A673 (cell line): ENCODE measurements around the gene APEH. TPM values are rescaled to one million over a fixed set of nuclear protein-coding genes. Genes with fewer than 3 reads are reported as not detected.

ENCODE experiments used
- BruUV-seq: library from RNA; stranded (reverse); fragments of 400-500 nt; replicated peaks from 2 replicates; lab custom pipeline; 2021; lab: Mats Ljungman, UMichigan
- CTCF ChIA-PET: fragments of 300-600 bp; sonication (Branson Sonifier 250); formaldehyde crosslinking; loops from one replicate; lab custom pipeline; 2022; ENCODE audit warnings: antibody characterized with exemption; lab: Charles Lee
- POLR2A ChIA-PET: fragments of 300-600 bp; sonication (Branson Sonifier 250); formaldehyde crosslinking; loops from one replicate; lab custom pipeline; 2022; ENCODE audit warnings: antibody characterized with exemption; ENCODE audit not compliant: low non-redundant PET; lab: Charles Lee
- DNase-seq: peaks from one replicate; pipeline ENCODE4 v3.0.0-alpha.2; 2015; ENCODE audit warnings: low spot score
- H3K27ac ChIP-seq: fragments of 200-600 bp; sonication (generic); 2 replicates; pipeline ENCODE4 v1.5.1; 2016; ENCODE audit warnings: mixed run types, low read depth, mild to moderate bottlenecking, mixed read lengths, antibody characterized with exemption, low read length; ENCODE audit not compliant: poor library complexity, severe bottlenecking
- H3K27me3 ChIP-seq: fragments of 200-600 bp; sonication (generic); replicated peaks from 2 replicates; pipeline ENCODE4 v1.6.1; 2017; ENCODE audit warnings: mixed run types, low read depth, mild to moderate bottlenecking, mixed read lengths, antibody characterized with exemption, low read length; ENCODE audit not compliant: insufficient read depth, poor library complexity
- H3K36me3 ChIP-seq: fragments of 200-600 bp; sonication (generic); 2 replicates; pipeline ENCODE4 v1.6.1; 2016; ENCODE audit warnings: mixed run types, mild to moderate bottlenecking, mixed read lengths, antibody characterized with exemption, low read length; ENCODE audit not compliant: insufficient read depth, poor library complexity, severe bottlenecking
- H3K4me1 ChIP-seq: fragments of 200-600 bp; sonication (generic); 2 replicates; pipeline ENCODE4 v1.6.1; 2017; ENCODE audit warnings: mixed run types, mild to moderate bottlenecking, mixed read lengths, antibody characterized with exemption, low read length; ENCODE audit not compliant: insufficient read depth, poor library complexity, severe bottlenecking
- H3K4me3 ChIP-seq: fragments of 200-600 bp; sonication (generic); 2 replicates; pipeline ENCODE4 v1.5.1; 2016; ENCODE audit warnings: low read depth, mixed run types, mild to moderate bottlenecking, mixed read lengths, low read length; ENCODE audit not compliant: poor library complexity, severe bottlenecking
- H3K9me3 ChIP-seq: fragments of 200-600 bp; sonication (generic); 2 replicates; pipeline ENCODE4 v1.6.1; 2016; ENCODE audit warnings: mixed run types, low read depth, mild to moderate bottlenecking, mixed read lengths, antibody characterized with exemption, low read length; ENCODE audit not compliant: poor library complexity, severe bottlenecking
- CTCF ChIP-seq: fragments of 300-800, 200-600 bp; sonication (generic); conservative IDR thresholded peaks from 2 replicates; pipeline ENCODE4 v1.5.1; 2017; ENCODE audit warnings: low read depth, mild to moderate bottlenecking, antibody characterized with exemption, low read length, moderate library complexity, mixed read lengths
- EZH2 ChIP-seq: fragments of 200-600 bp; sonication (generic); IDR thresholded peaks from 2 replicates; pipeline ENCODE4 v1.6.1; 2017; ENCODE audit warnings: borderline replicate concordance, low read depth, mild to moderate bottlenecking, mixed read lengths, antibody characterized with exemption, low read length; ENCODE audit not compliant: poor library complexity, severe bottlenecking
- intact Hi-C: fragments of 100-400 bp; cut with micrococcal nuclease; formaldehyde crosslinking; loops from one replicate; pipeline ENCODE4 v1.10.0; 2022; ENCODE audit not compliant: unreplicated experiment
- total RNA-seq: library from RNA; stranded (reverse); gene quantifications from 2 replicates; pipeline ENCODE4 v1.2.3, GENCODE V29; 2021

Gene APEH
- total RNA-seq, 1 experiment from 2014 or later = 64.9 TPM

GRCh38 chr3:49666592-49666991 lies 7.6 kb upstream of the APEH start:
- intact Hi-C loops = no loop called here
- H3K27ac ChIP-seq = no peak overlapping the region
- ChIA-PET POLR2A (no interaction called here), CTCF (interaction anchor here (0.5 kb wide), 1 partner anchor 472 kb away, joined by 9 read pairs; no protein-coding TSS in a partner anchor)
- H3K4me3 ChIP-seq = no peak overlapping the region
- no peaks in the 10 kb centered on the region for H3K4me1 ChIP-seq
- TF ChIP-seq EZH2 (no peak), CTCF (no peak)
- no peaks in the 10 kb centered on the region for H3K27me3 ChIP-seq
- no peak for DNase-seq
- no peaks in the 10 kb centered on the region for H3K36me3 ChIP-seq
- H3K9me3 ChIP-seq = no peaks in the 10 kb centered on the region
- BruUV-seq = no TSS peak

- TF ChIP-seq EZH2 = no peak
- no peak for TF ChIP-seq CTCF
- intact Hi-C loops = no loop called here
- H3K27ac ChIP-seq = no peak overlapping the region
- ChIA-PET POLR2A (no interaction called here), CTCF (no interaction called here)
- H3K9me3 ChIP-seq = no peaks in the 10 kb centered on the region
- H3K4me1 ChIP-seq = no peaks in the 10 kb centered on the region
- no peaks in the 10 kb centered on the region for H3K36me3 ChIP-seq
- H3K27me3 ChIP-seq = no peaks in the 10 kb centered on the region
- BruUV-seq = no TSS peak
- no peak for DNase-seq
- H3K4me3 ChIP-seq = no peak overlapping the region
These were observed 6.3 kb upstream of the APEH start for GRCh38 chr3:49667701-49668413.

- BruUV-seq = no TSS peak
- TF ChIP-seq EZH2 = no peak
- no peak for TF ChIP-seq CTCF
- DNase-seq = no peak
- H3K27me3 ChIP-seq = no peaks in the 10 kb centered on the region
- no peaks in the 10 kb centered on the region for H3K9me3 ChIP-seq
- H3K27ac ChIP-seq = no peak overlapping the region
- CTCF ChIA-PET = no interaction called here
- POLR2A ChIA-PET = no interaction called here
- no peaks in the 10 kb centered on the region for H3K4me1 ChIP-seq
- H3K4me3 ChIP-seq = no peak overlapping the region
- H3K36me3 ChIP-seq = no peaks in the 10 kb centered on the region
- intact Hi-C loops = no loop called here
These were observed 5.7 kb upstream of the APEH start for GRCh38 chr3:49668414-49668797.
